K562 (cell line): Measurements from ENCODE around the gene VPS33A.

Experiments
- CBX2 ChIP-seq: fragments of 200-600 bp; sonication (generic); IDR thresholded peaks from one replicate; pipeline ENCODE4 v1.6.1; 2012; ENCODE audit warnings: mild to moderate bottlenecking, low read length, inconsistent platforms; ENCODE audit not compliant: insufficient read depth, poor library complexity, severe bottlenecking
- CTCF ChIP-seq, 3 experiments: IDR thresholded peaks in 2 of 3; conservative IDR thresholded peaks in 1 of 3; 2 replicates each; pipeline ENCODE4 v1.5.1; 2011 to 2012; ENCODE audit warnings: low read length in 3 of 3, mild to moderate bottlenecking in 3 of 3, control low read depth in 2 of 3, improper control_type of control experiment in 1 of 3, inconsistent platforms in 1 of 3, low read depth in 1 of 3, mixed read lengths in 1 of 3, moderate library complexity in 1 of 3; ENCODE audit not compliant: insufficient read depth in 2 of 3
- NFXL1 ChIP-seq: fragments of 450-650 bp; formaldehyde crosslinking; IDR thresholded peaks from 2 replicates; pipeline ENCODE4 v1.4.0; 2021; ENCODE audit warnings: mild to moderate bottlenecking
- SREBF2 ChIP-seq: sonication (generic); formaldehyde crosslinking; IDR thresholded peaks from 2 replicates; pipeline ENCODE4 v1.4.0; 2020; ENCODE audit warnings: mild to moderate bottlenecking, missing genetic modification reagents
- ZNF76 ChIP-seq: fragments of 250-450 bp; sonication (Bioruptor Pico); IDR thresholded peaks from 2 replicates; pipeline ENCODE4 v1.4.0; 2020; ENCODE audit warnings: mild to moderate bottlenecking, moderate library complexity, borderline replicate concordance

- TF ChIP-seq SREBF2 (no peak), CBX2 (no peak), NFXL1 (CRISPR knock-in tag) (no peak), CTCF (IDR thresholded peaks at IDR 0.05 in 2 of 3, conservative IDR thresholded peaks at IDR 0.05 in 1 of 3; ENCODE audit: insufficient read depth in 2 of 3, low read depth in 1 of 3, low read length in 3 of 3) (no peak), ZNF76 (CRISPR knock-in tag) (no peak)
Observed at GRCh38 chr12:122185494-122186082, 80.7 kb downstream of the VPS33A start.
